GM19035 (cell line): Measurements from ENCODE around the gene SDK1.

Source experiments
- ATAC-seq: cut with Tn5 transposase; IDR thresholded peaks from one replicate; pipeline ENCODE4 v1.9.1; 2021; ENCODE audit not compliant: unreplicated experiment

SDK1 gene

DNA sequence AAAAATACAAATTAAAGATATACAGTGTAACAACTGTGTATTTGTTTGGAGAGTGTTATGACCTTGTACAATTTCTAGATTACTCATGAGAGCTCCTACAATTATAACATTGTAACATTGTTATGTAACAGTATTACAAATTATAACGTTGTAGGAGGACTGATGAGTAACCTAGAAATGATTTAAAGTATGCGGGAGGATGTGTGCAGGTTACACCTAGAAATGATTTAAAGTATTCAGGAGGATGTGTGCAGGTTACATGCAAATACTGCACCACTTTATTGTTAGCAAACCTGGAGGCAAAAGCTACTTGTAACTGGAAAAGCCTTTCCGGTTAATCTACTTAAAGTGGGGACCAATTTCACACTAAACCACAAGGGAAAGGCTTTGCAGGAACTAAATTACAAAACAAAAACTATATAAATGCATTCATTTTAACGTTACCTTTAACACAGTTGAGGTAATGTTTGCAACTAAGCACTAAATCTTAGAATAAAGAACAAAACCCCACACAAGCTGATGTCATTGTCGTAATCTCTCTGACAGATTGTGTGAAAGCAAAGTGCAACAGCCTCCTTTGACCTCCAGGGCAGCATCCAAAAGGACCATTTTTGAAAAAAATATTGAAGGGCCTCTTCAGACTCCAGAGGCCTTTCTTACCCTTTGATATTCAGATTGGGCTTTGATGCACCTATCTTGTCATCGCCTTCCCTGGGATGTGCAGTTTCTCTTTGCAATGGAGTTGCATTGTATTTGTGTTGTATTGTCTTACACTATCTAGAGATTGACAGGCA, 858.9 kb downstream of the SDK1 start:
- ATAC-seq, result no peak

DNA sequence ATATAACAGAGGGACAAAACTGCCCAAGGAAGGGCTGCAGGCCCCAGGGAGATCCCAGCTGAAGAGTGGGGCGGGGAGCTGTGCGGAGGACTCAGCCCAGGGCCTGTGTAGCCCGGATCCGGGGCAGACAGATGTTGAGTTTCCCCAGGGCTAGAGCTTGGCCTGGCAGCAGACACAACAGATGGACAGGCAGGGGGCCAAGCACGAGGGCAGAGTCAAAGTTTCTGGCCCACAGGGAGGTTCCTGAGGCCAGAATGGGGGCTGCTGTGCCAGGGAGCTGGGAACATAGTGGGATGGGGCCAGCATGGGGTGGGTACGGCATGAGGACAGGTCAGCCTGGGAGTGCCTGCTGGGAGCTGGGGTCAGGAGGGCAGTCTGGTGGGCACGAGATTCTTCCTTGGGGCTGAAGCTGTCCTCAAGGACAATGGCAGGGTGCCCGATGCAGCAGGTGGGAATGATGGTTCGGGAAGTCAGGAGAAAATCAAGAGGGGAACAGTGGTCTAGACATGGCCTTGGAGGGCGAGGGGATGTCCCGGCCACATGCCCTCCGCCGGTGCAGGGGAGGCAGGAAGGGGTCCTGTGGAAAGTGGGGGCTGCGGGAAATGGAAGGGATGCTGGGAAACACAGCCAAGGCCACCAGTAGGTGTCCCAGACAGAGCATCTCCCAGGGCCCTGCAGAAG, 862.0 kb downstream of the SDK1 start:
- no peak for ATAC-seq

DNA sequence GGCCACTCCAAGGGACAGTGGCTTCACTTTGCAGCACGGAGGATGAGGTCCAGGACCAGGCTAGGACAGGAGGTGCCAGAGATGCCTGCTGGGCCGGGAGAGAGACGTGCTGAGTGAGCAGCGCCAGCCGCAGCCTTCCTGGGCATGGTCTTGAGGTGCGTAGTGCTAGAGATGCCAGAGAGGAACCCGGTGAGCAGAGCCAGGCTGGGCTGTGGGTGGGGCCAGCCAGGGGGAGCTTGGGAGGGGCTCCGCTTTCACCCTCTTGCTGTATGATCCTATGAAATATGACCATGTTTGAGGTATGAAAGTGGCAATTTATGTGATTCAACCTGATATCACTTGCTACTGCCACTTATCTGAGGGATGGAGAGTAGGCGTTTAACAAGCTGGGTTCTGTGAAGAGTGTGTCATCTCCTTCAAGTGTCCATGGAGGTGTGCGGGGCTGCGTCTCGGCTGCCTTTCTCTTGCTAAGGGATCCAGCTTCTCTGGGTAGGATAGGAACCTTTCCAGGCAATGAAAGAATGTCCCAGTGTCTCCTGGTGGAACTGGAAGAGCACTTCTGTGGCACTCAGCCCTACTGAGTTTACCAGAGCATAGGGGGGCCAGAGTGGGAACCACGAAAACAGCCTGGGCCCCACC, 862.6 kb downstream of the SDK1 start:
- ATAC-seq, result no peak

DNA sequence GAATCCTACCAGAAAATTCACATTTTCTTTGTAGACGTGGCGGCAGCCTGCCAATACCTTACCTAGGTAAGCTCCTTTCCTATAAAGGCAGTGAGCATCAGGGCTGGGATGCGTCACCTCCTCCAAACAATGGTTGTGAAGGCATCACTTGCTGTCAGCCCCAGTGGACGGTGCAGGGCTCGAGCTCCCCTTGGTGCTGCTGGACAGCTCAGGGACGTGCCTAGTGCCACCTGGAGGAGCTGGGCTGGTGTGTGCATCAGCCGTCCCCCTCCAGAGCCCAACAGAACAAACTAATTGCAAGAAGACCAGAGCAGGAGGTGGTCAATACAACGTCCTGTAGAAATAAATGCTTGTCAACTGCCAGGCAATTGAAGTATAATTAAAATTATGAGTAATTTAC, 863.5 kb downstream of the SDK1 start:
- no peak for ATAC-seq

DNA sequence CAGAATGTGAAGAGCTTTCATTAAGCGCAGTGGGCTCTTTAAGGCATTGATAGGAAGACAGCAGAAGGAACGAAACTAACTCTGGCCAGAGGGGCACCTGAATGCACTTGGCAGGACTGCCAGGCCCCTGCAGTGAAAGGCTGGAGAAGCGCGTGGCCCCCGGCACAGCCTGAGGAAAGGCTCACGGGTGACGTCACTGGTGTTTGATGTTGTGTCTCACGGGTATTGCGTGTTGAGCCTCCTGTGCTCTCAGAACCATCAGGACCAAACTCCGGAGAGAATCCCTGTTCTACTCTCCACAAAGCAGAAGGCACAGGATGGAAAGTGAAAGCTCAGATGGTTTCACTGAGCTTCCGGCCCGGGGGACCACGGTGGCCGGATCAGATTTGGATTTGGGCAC, 865.3 kb downstream of the SDK1 start:
- no peak for ATAC-seq

DNA sequence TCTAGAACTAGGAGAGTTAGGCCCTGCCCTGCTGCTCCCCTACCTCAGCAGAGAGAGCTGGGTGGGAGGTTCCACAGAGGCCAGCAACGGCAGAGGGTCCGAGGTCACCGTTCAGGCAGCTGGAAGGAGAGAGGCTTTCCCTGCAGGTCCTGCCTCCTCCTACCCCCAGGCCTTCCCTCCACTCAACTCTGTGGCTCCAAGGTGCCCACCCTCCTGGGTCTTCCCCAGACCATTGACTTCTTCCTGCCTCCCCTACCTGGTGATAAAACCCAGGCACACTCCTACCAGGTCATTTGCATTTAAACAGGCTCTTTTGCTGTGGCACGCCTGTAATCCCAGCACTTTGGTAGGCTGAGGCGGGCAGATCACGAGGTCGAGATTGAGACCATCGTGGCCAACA, 865.8 kb downstream of the SDK1 start:
- no peak for ATAC-seq

DNA sequence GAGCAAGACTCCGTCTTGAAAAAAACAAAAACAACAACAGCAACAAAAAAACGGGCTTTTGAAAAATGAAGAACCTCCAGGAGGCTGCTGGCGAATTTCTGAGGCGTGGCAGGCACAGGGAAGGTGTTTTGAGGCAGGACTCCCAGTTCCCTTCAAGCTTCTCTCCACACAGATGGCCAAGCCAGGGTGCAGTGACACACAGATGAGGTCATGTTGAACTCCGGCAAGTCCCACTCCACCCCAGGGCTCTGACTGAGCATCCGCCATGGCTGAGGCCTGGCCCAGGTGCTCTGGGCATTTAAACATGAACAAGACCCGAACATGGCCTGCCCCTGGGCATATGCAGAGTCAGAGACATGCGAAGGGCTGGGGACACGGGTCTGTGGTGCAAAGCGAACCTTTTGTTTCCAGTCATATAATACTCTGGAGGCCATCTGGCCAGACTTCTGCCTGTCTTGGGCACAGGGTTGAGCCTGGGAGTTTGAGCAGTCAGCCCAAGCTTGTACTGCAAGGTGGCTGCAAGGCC, 866.4 kb downstream of the SDK1 start:
- ATAC-seq, result no peak

DNA sequence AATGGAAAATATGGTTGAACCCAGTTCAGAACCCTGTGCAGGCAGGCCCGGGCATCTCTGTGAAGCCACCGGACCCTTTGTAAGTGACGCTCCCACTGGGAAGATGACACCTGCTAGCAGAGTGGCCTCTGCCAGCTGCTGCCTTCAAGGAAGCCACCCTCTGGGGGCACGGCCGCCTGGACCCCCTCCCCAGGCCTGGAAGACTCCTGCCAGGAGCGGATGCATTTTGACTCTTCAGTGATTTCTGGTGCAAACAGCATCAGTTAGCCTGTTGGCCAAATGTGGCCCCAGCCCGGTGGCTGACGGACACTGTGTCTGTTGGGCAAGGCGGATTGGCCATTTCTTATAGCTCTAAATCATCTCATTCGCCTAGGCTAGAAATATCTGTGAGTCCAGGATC, 867.0 kb downstream of the SDK1 start:
- ATAC-seq, result no peak

DNA sequence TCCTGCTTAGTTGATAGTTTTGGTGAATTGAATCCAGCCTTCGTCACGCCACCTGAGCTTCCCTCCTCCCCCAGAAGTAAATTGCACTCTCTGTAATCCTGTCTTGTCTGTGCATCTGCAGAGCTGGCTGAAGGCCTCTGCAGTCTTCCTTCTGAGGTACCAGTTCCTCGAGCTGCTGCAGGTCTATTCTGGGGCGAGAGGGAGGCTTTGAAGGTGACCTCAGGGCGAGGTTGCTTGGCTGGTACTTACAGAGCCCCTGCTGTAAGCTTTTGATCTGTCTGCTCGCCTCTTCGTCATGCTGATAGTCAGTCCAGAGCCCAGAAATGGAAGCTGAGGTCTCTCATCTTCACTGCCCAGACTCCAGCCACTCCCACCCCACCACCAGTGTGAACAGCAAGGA, 867.5 kb downstream of the SDK1 start:
- ATAC-seq, result no peak

DNA sequence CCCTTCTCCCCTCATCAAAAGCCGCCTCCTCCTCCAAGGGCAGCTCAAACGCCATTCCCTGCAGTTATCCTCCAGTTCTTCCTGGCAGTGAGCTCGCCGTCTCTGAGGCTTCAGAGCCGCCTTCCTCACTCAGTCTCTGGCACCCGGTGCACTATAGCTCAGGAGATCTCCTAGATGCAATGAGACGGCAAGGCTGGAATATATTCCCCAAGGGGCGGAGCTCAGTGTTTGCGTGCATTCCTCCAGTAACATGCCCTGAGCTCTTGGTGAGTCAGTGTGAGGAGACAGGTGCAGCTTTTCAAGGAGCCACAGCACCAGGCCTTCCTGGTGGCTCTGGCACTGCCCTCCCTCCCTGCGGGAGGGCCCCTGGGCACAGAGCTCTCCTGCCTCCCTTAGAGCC, 868.4 kb downstream of the SDK1 start:
- no peak for ATAC-seq

DNA sequence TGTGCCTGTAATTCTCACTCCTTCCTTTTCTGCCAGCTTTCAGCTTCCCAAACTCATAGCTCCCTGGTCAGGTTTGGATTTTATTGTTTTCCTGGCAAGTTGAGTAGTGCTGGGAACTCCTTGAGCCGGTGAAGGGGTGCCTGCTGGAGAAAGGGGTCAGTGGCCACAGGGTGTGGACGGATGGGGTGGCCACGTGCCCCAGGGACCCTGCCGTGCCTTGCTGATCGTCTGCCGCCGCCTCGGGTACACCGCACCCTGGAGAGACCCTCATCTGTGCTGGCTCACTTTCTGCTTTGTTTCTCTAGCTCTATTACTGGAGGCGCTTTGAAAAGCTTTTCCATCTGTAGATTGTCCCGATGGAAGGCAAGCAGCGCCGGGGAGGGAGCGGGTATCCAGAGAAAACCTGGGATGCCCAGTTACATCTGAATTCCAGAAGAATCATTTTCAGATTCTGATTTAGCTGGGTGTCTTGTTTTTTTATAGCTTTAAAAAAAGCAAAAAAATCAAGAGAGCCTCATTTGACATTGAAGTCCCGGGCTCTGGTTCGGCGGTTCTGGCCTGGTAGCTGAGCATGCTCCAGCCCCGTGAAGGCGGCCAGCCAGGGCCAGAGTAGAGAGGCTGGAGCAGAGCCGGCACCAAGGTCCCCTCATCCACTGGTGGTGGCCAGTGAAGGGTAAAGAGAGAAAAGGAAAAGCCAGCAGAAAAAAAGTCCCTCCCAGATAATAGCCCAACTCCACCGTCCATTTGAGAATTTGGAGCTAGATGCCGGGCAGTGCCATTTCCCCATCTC, 870.1 kb downstream of the SDK1 start:
- ATAC-seq, result no peak

DNA sequence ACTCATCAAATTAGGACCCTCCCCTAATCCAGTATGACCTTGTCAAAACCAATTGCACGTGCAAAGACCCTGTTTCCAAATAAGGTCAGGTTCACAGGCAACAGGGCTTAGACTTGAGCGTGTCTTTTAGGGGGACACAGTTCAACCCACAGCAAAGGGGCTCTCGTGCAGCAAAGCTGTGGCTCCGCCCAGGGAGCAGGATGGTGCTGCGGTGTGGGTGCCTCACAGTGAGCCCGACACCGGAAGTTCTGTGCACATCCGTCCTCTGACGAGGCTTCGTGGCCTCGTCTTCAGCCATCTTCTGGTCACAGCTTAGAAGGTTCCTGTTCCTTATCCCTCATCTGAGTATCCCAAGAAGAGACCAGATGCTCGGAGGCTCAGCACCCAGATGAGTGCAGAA, 871.8 kb downstream of the SDK1 start:
- ATAC-seq, result no peak

DNA sequence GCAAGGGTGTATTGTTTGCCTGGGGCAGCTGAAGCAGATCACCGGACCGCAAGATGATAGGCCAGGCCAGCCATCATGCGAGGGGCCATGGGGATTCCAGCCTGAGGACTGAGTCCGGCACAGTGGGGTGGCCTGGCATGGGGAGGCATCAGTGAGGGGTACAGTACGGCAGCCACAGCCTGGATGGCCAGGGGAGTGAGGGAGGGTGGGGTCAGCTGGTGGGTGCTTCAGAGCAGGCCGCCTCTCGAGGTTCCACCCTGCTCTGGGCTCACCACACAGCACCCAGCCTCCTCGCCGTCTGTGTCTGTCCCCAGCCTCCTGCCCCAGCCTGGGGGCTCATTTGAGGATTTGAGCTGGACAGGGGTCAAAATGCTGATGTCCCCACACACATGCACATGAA, 872.6 kb downstream of the SDK1 start:
- no peak for ATAC-seq

DNA sequence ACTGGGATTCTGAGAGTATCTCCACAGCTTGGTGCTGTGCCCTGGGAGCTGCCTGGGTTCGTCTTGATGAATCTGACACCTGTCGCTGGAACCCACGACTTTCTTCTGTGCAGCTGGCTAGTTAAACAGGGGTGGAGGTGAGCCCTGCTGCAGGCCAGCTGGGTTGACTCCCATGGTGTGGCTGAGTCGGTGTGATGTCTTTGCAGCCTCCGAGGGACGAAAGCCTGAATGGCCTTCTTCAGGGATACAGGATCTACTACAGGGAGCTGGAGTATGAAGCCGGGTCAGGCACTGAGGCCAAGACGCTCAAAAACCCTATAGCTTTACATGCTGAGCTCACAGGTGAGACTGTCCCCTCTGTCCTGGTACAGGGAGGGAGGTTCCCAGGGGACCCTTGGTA, 873.0 kb downstream of the SDK1 start:
- ATAC-seq, result no peak

DNA sequence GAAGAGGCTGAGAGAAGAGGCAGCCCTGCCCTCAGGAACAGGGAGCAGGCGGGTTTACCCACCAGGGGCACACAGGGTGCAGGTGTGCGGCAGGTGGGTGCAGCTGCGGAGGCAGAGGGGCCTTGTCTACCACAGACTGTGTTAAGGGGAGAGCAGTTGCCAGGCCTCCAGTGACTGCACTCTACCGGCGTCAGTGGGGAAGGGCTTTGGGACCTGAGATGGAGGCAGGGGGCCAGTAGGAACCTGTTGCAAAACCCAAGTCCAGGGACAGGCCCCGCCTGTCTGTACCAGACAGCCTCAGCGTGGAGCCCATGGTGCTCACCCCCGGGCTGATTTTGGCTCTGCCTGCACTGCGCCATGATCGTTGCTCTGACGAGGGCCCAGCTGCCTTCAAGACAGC, 873.4 kb downstream of the SDK1 start:
- no peak for ATAC-seq

DNA sequence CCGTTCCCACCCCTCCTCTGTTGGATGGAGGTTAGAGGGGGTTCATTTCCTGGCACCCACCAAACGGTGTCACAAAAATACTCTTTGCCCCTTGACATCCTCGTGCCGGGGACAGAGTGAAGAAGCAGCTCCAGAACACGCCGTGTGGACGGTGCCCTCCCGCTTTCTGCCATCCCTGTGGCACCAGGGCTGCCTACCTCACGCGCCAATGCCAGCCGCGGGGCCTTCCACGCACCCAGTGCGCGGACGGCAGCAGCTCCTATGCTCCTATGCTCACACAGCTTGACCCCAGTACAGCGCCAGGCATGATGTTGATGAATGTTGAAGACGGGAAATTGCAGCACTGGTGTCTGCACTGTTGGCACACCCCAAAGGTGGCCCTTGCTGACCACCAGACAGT, 873.8 kb downstream of the SDK1 start:
- ATAC-seq, result no peak

DNA sequence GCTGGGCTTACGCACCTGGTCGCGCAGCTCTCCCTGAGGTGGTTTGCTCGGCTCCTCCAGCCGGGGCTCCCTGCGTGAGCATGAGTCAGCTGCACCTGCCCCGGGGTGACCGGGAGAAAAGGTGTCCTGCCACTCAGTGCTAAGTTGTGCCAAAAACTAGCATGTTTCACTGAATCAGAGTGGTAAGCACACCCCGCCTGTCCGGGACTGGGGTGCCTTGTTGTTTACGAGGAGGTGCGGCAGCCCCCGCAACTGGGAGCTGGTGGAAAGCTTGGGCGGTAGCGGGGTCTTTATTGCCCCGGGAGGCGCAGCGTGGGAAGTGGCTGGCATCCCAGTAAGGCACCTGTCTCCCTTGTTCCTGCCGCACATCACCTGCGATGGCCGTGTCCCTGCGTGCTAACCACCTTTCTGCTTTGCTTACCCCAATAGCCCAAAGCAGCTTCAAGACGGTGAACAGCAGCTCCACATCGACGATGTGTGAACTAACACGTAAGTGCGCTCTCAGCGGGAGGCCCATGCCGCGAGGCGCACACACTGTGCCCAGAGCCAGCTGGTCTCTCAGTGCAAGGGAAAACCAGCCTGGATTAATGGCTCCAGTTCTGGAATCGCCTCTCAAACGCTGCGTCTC, 874.4 kb downstream of the SDK1 start:
- ATAC-seq, result no peak

DNA sequence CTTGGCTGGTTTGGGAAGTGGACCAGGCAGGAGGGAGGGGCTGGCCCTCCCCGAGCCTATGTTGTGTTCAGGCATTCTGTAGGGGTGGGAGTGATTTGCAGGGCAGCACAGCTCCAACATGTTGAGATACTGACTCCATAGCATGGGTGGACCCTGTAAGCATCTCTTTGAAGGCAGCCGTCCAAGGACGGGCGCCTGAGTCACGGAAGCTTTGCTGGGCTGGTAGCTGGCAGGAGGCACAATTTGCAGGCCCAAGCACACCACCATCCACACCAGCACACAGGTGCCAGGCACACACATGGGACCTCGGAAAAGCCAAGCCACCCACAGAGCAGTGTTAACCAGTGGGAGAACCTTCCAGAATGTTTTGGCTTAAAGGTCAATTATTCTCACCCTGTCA, 875.9 kb downstream of the SDK1 start:
- no peak for ATAC-seq

DNA sequence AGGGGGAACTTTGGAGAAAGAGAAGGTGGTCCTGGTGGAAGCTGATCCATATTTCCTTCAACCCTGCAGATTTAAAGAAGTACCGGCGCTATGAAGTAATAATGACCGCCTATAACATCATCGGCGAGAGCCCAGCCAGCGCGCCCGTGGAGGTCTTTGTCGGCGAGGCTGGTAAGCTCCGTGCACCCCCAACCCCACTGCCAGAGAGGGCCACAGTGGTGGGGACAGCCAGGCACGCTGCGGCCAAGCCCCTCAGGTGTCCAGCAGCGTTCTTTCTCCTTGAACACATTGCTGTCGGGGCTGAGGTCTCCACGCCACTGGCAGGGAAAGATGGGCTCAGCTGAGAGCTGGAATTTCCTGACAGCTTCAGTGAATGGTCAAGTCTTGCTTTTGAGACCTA, 877.4 kb downstream of the SDK1 start:
- no peak for ATAC-seq

DNA sequence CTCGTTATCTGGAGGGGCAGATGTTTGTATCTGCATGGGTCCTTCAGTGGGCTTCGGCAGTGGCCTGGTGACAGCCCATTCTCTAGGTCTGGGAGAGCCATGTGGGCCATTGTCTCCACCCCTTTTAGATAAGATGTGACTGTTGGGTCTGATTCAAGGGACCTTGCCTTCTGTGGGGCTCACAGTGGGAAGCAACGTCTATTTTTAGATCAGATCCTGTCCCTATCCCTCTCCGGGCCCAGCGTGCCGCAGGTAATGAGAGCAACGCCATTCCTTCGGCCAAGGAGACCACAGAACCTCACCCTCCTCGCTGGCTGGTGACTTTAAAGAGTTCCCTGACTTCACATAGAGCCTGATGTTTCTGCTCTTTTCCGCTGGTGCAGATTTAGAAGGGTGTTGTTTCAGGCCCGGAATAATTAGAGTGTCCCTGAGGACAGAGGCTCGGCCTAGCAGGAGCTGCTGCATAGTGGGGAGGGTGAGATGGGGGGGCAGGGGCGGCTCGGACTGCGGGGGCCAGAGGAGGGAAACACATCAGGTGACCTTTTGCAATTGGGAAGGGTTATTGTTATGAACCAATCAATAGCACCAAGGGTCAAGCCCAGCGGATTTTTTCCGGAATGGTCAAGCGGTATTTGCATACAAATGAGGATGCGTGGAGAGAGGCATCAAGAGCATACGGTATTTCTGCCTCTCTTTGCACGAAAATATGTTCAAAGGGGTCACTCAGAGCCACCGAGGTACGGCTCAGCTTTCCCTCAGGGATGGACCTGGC, 878.0 kb downstream of the SDK1 start:
- no peak for ATAC-seq
